Stomach smooth muscle (tissue), 2 donors: Measurements from ENCODE around the gene LBP.

Experiments
- H3K27ac ChIP-seq: one replicate; pipeline ENCODE4 v1.7.0; 2013; ENCODE audit warnings: mild to moderate bottlenecking, low read length, inconsistent platforms
- H3K27me3 ChIP-seq, 2 donors: one replicate each; pipeline ENCODE4 v1.7.0; 2013; ENCODE audit warnings: low read length in 2 of 2; ENCODE audit not compliant: insufficient read depth in 2 of 2, control insufficient read depth in 1 of 2
- H3K36me3 ChIP-seq, 2 donors: one replicate each; pipeline ENCODE4 v1.7.0; 2013; ENCODE audit warnings: low read length in 2 of 2; ENCODE audit not compliant: control insufficient read depth in 2 of 2, insufficient read depth in 2 of 2
- H3K4me1 ChIP-seq: one replicate; pipeline ENCODE4 v1.7.0; 2013; ENCODE audit warnings: low read length; ENCODE audit not compliant: control insufficient read depth, insufficient read depth
- H3K4me3 ChIP-seq, 2 donors: one replicate each; pipeline ENCODE4 v1.7.0; 2013; ENCODE audit warnings: low read length in 2 of 2
- H3K9ac ChIP-seq, 2 donors: one replicate each; pipeline ENCODE4 v1.7.0; 2013; ENCODE audit warnings: low read length in 2 of 2, mild to moderate bottlenecking in 1 of 2
- H3K9me3 ChIP-seq, 2 donors: one replicate each; pipeline ENCODE4 v1.7.0; 2013; ENCODE audit warnings: low read length in 2 of 2; ENCODE audit not compliant: control insufficient read depth in 2 of 2
- donor health status: healthy.
- donor health status: Pancreatic carcinoma.

LBP gene, protein sequence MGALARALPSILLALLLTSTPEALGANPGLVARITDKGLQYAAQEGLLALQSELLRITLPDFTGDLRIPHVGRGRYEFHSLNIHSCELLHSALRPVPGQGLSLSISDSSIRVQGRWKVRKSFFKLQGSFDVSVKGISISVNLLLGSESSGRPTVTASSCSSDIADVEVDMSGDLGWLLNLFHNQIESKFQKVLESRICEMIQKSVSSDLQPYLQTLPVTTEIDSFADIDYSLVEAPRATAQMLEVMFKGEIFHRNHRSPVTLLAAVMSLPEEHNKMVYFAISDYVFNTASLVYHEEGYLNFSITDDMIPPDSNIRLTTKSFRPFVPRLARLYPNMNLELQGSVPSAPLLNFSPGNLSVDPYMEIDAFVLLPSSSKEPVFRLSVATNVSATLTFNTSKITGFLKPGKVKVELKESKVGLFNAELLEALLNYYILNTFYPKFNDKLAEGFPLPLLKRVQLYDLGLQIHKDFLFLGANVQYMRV

DNA sequence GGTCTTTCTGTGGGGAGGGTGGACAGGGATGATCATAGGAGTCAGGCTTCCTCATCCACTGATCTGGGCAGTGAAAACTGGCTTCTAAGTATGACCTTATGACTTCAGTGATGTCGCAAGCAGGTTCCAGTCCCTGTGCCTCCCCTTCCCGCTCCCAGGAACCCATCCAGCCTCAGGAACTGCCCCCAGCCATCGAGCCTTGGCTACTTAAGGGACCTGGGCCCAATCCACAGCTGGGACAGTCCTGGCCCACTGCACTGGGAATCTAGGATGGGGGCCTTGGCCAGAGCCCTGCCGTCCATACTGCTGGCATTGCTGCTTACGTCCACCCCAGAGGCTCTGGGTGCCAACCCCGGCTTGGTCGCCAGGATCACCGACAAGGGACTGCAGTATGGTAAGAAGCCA lies at the start of gene LBP:
Gene LBP, plus strand, starts transcription at position 236 of the 405 bp plus-strand sequence. Its CDS starts 35 bp downstream, at position 271.
- H3K9ac ChIP-seq, result no peak within 1 kb of the TSS
- H3K4me3 ChIP-seq, result no peak within 1 kb of the TSS
- no peaks in the 10 kb centered on the region for H3K9me3 ChIP-seq
- no peak within 1 kb of the TSS for H3K27ac ChIP-seq
- no peaks in the 10 kb centered on the region for H3K36me3 ChIP-seq
- H3K27me3 ChIP-seq, result peaks cover 0 to 5% of the 10 kb centered on the region in 2 donors
- peaks cover 6% of the 10 kb centered on the region for H3K4me1 ChIP-seq

DNA sequence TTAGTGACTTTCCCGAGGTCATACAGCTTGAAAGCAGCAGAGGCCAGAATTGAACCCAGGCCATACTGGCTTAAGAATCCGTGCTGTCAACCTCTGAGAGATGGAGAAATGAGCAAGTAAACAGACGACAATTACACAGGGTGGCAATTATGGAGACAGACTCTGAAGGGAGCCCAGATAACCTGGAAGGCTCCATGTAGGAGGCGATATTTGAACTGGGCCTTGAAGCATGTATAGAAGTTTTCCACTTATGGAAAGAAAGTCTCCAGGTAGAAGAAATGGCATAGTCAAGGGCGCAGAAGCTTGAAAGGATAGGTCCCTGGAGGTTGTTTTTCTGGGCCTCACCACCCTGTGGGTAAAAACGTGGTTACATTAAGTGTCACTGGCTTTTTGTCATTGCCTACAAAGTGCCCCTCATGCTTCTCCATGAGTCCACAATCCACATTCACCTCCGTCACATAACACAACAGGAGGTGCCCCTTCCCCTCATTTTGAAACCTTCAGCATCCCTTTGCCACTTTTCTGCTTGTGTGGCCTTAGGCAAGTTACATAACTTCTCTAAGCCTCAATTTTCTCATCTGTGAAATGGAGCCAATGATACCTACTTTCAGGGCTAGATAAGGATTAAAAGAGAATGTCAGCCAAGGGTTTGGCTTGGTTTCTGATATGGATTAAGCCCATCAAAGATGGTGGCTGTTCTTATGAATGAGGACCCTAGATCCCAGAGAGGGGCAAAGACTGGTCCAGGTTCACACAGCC lies 48.2 kb upstream of the LBP start:
- peaks cover 0 to 2% of the 10 kb centered on the region in 2 donors for H3K27me3 ChIP-seq
- peak overlapping the region; percentile 36 to 45 for H3K9ac ChIP-seq
- peaks cover 16% of the 10 kb centered on the region for H3K4me1 ChIP-seq
- no peaks in the 10 kb centered on the region for H3K36me3 ChIP-seq
- H3K9me3 ChIP-seq, result no peaks in the 10 kb centered on the region
- H3K27ac ChIP-seq, result peak overlapping the region; percentile 80
- H3K4me3 ChIP-seq, result no peak overlapping the region

- Histone ChIP-seq H3K4me3 (peak overlapping the region in 1 of 2 donors; percentile 29), H3K4me1 (peaks cover 16% of the 10 kb centered on the region), H3K27me3 (peaks cover 0 to 2% of the 10 kb centered on the region in 2 donors), H3K9me3 (no peaks in the 10 kb centered on the region), H3K9ac (peak overlapping the region; percentile 45 to 51), H3K27ac (peak overlapping the region; percentile 80), H3K36me3 (no peaks in the 10 kb centered on the region)
These were observed 47.5 kb upstream of the LBP start for GRCh38 chr20:38298768-38299288.

- no peaks in the 10 kb centered on the region for H3K36me3 ChIP-seq
- no peaks in the 10 kb centered on the region for H3K9me3 ChIP-seq
- H3K4me3 ChIP-seq, result no peak overlapping the region
- H3K9ac ChIP-seq, result no peak overlapping the region
- H3K4me1 ChIP-seq, result peaks cover 20% of the 10 kb centered on the region
- H3K27ac ChIP-seq, result no peak overlapping the region
- H3K27me3 ChIP-seq, result peaks cover 2 to 6% of the 10 kb centered on the region in 2 donors
These were observed 46.3 kb upstream of the LBP start for GRCh38 chr20:38299963-38300362.

- Histone ChIP-seq H3K4me1 (peaks cover 20% of the 10 kb centered on the region), H3K36me3 (no peaks in the 10 kb centered on the region), H3K9me3 (no peaks in the 10 kb centered on the region), H3K4me3 (no peak overlapping the region), H3K9ac (no peak overlapping the region), H3K27me3 (peaks cover 2 to 6% of the 10 kb centered on the region in 2 donors), H3K27ac (no peak overlapping the region)
These were observed 45.8 kb upstream of the LBP start for GRCh38 chr20:38300438-38300837.

DNA sequence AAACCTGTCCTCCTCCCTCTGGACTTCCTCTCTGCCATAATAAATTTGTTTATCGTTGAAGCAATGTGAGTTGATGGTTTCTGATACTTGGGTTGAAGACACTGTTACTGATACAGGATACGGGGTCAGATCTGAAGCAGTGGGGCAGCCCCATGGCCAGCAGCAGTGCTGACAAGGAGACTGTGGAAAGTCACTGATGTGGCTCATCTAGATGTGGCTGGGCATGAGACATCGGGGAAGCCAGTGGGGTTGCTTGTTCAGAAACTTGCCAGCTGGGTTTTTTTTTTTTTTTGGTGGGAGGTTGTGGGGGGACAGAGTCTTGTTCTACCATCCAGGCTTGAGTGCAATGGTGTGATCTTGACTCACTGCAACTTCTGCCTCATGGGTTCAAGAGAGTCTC lies 45.0 kb upstream of the LBP start:
- Histone ChIP-seq H3K4me3 (no peak overlapping the region), H3K9me3 (no peaks in the 10 kb centered on the region), H3K27ac (no peak overlapping the region), H3K36me3 (no peaks in the 10 kb centered on the region), H3K4me1 (peaks cover 20% of the 10 kb centered on the region), H3K9ac (no peak overlapping the region), H3K27me3 (peaks cover 2 to 6% of the 10 kb centered on the region in 2 donors)

DNA sequence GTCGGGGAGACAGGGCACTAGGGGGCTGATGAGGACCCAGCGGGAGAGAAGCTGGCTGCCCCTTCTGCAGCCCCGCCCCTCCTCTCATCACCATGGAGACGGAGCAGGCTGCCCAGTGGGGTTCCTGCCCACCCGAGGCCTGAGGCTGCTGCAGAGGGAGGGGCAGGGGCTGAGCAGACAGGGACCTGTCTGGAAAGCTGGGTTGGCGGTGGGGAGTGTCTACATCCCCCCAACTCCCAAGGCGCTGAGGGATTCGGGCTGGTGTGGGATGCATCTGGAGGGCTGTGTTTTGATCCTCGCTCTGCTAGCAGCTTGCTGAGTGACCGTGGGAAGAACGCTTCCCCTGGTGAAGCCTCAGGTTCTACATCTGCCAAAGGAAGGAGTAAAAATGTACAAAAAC lies 43.5 kb upstream of the LBP start:
- Histone ChIP-seq H3K9ac (no peak overlapping the region), H3K4me3 (no peak overlapping the region), H3K4me1 (peaks cover 20% of the 10 kb centered on the region), H3K36me3 (no peaks in the 10 kb centered on the region), H3K27ac (no peak overlapping the region), H3K9me3 (no peaks in the 10 kb centered on the region), H3K27me3 (peaks cover 2 to 12% of the 10 kb centered on the region in 2 donors)

DNA sequence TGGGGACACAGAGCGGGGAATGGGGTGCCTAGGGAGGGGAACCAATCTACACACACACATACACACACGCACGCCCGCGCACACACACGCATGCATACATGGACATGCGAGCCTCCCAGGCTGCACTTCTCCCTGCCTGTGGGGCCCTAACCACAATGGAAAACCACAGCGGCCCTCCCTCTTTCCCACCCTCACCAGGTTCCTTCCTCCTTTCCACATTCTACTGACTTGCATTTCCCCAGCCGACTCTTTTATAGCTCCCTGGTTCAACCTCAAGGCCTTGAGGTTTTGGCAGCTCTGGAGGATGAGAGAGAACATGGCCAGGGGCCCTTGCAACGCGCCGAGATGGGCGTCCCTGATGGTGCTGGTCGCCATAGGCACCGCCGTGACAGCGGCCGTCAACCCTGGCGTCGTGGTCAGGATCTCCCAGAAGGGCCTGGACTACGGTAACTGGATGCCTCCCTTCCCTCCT lies 42.3 kb upstream of the LBP start, which contains the start of gene BPI:
Gene BPI, plus strand, starts transcription at position 249 of the 472 bp plus-strand sequence. Its CDS starts 68 bp downstream, at position 317.
- Histone ChIP-seq H3K9me3 (peaks cover 0 to under 1% of the 10 kb centered on the region in 2 donors), H3K4me3 (no peak within 1 kb of the TSS), H3K27ac (no peak within 1 kb of the TSS), H3K9ac (no peak within 1 kb of the TSS), H3K27me3 (peaks cover 2 to 14% of the 10 kb centered on the region in 2 donors), H3K4me1 (peaks cover 12% of the 10 kb centered on the region), H3K36me3 (no peaks in the 10 kb centered on the region)

DNA sequence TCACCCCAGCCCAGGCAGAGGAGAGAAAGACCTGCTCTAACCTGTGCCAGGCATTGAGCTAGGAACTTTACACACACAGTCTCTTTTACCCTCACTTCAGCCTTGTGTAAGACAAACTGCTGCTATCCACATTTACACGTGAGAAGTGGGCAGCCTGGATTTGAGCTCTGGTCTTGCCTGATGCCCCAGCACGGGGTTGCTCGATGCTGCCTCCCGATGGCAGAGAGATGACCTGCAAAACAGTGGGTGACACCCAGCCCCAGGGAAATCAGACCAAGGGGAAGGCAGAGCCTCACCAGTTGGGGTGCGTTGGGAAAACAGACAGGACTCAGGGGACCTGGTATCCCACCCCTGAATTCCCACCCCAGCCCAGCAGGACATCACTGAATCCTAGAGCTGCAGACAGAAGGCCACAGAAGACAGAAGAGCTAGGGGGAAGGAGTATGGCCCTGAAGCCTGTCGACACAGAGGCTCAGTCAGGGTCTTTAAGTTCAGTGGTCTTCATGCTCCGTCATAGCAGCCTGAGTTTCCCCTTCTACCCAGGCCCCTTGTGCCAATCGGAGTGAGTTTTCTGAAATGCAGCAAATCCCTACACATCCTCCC lies 41.3 kb upstream of the LBP start:
- H3K27me3 ChIP-seq, result peaks cover 2 to 14% of the 10 kb centered on the region in 2 donors

DNA sequence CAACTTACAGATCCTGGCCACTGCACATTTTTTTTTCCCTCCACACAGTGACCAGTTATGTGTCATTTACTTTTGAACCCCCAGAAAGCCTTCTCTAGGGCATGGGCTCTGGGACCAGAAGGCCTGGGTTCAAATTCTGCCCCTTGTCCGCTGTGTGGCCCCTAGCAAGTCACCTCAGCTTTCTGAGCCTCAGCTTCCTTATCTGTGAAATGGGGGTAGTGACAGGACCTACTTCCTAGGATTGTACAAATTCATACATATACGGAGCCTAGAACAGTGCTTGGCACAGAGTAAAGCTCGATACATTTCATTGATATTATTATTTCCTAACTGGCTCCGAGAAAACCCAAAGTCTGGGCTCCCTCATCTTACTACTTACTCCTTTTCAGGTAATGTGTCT lies 40.7 kb upstream of the LBP start:
- Histone ChIP-seq H3K4me1 (peaks cover 4% of the 10 kb centered on the region), H3K4me3 (no peak overlapping the region), H3K9ac (no peak overlapping the region), H3K27me3 (peaks cover 2 to 16% of the 10 kb centered on the region in 2 donors), H3K9me3 (peaks cover 0 to 5% of the 10 kb centered on the region in 2 donors), H3K36me3 (no peaks in the 10 kb centered on the region), H3K27ac (no peak overlapping the region)

More for the DNA sequence above, 41.3 kb upstream of the LBP start:
- Histone ChIP-seq H3K4me3 (no peak overlapping the region), H3K4me1 (peaks cover 4% of the 10 kb centered on the region), H3K9me3 (peaks cover 0 to 5% of the 10 kb centered on the region in 2 donors), H3K36me3 (no peaks in the 10 kb centered on the region), H3K27ac (no peak overlapping the region), H3K9ac (no peak overlapping the region)
